ENCODE measurements around the gene ABCC4.

DNA sequence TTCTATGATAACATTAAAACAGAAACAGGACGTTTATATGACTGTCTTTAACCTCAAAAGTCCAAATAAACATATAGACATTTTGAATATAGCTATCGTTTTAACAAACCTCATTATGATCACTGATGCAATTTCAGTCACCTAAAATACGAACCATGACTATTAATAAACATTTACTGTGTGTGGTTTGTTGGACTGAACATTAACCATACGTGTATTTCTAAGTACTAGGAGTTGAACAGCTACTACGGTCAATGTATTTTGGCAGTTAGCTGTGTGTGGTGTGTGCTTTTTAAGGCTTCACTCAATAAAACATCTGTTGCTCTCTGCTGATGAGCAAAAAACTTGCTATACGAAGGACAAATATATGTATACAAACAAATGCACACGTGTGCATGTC lies 281.4 kb downstream of the ABCC4 start:
- TF ChIP-seq EZH2 (IDR thresholded peaks at IDR 0.05; ENCODE audit: borderline replicate concordance, insufficient read depth, low read length, poor library complexity, severe bottlenecking) (no peak), EP300 (conservative IDR thresholded peaks at IDR 0.05; ENCODE audit: poor library complexity, severe bottlenecking) (no peak), POLR2AphosphoS5 (IDR thresholded peaks at IDR 0.05) (no peak), RAD21 (conservative IDR thresholded peaks at IDR 0.05) (no peak), SMC3 (conservative IDR thresholded peaks at IDR 0.05; ENCODE audit: poor library complexity) (no peak)
- TF ChIP-seq, protein P1, sequence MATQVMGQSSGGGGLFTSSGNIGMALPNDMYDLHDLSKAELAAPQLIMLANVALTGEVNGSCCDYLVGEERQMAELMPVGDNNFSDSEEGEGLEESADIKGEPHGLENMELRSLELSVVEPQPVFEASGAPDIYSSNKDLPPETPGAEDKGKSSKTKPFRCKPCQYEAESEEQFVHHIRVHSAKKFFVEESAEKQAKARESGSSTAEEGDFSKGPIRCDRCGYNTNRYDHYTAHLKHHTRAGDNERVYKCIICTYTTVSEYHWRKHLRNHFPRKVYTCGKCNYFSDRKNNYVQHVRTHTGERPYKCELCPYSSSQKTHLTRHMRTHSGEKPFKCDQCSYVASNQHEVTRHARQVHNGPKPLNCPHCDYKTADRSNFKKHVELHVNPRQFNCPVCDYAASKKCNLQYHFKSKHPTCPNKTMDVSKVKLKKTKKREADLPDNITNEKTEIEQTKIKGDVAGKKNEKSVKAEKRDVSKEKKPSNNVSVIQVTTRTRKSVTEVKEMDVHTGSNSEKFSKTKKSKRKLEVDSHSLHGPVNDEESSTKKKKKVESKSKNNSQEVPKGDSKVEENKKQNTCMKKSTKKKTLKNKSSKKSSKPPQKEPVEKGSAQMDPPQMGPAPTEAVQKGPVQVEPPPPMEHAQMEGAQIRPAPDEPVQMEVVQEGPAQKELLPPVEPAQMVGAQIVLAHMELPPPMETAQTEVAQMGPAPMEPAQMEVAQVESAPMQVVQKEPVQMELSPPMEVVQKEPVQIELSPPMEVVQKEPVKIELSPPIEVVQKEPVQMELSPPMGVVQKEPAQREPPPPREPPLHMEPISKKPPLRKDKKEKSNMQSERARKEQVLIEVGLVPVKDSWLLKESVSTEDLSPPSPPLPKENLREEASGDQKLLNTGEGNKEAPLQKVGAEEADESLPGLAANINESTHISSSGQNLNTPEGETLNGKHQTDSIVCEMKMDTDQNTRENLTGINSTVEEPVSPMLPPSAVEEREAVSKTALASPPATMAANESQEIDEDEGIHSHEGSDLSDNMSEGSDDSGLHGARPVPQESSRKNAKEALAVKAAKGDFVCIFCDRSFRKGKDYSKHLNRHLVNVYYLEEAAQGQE (IDR thresholded peaks at IDR 0.05; ENCODE audit: borderline replicate concordance): no peak
- TF ChIP-seq, protein P2, sequence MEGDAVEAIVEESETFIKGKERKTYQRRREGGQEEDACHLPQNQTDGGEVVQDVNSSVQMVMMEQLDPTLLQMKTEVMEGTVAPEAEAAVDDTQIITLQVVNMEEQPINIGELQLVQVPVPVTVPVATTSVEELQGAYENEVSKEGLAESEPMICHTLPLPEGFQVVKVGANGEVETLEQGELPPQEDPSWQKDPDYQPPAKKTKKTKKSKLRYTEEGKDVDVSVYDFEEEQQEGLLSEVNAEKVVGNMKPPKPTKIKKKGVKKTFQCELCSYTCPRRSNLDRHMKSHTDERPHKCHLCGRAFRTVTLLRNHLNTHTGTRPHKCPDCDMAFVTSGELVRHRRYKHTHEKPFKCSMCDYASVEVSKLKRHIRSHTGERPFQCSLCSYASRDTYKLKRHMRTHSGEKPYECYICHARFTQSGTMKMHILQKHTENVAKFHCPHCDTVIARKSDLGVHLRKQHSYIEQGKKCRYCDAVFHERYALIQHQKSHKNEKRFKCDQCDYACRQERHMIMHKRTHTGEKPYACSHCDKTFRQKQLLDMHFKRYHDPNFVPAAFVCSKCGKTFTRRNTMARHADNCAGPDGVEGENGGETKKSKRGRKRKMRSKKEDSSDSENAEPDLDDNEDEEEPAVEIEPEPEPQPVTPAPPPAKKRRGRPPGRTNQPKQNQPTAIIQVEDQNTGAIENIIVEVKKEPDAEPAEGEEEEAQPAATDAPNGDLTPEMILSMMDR (IDR thresholded peaks at IDR 0.05; ENCODE audit: poor library complexity, severe bottlenecking): no peak

All from neural cell (in vitro differentiated cells).